IPS DF 6.9 (cell line): ENCODE data around the gene NSMF.

Experiments used
- DNase-seq: peaks from one replicate; pipeline ENCODE4 v3.0.0-alpha.2; 2013; ENCODE audit warnings: low read depth, low spot score
- H3K27ac ChIP-seq: one replicate; pipeline ENCODE4 v1.5.1; 2013; ENCODE audit warnings: low read length, control low read depth
- H3K27me3 ChIP-seq: 2 replicates; pipeline ENCODE4 v1.6.1; 2013; ENCODE audit warnings: mild to moderate bottlenecking, low read length; ENCODE audit not compliant: control insufficient read depth, insufficient read depth
- H3K36me3 ChIP-seq: 2 replicates; pipeline ENCODE4 v1.6.1; 2013; ENCODE audit warnings: low read length; ENCODE audit not compliant: control insufficient read depth, insufficient read depth
- H3K4me1 ChIP-seq: 2 replicates; pipeline ENCODE4 v1.6.1; 2013; ENCODE audit warnings: low read length; ENCODE audit not compliant: control insufficient read depth, insufficient read depth
- H3K4me3 ChIP-seq: 2 replicates; pipeline ENCODE4 v1.5.1; 2013; ENCODE audit warnings: mild to moderate bottlenecking, low read length
- H3K9me3 ChIP-seq: 2 replicates; pipeline ENCODE4 v1.6.1; 2013; ENCODE audit warnings: low read length, inconsistent platforms; ENCODE audit not compliant: control insufficient read depth, insufficient read depth
- WGBS: extraction: QIAGEN DNeasy Blood & Tissue Kit; methylation state at CpG from one replicate; pipeline ENCODE4 v1.1.7; 2013; ENCODE audit warnings: mixed read lengths, missing lambda C conversion rate; ENCODE audit not compliant: insufficient read length, insufficient coverage; 5-methylcytosine and 5-hydroxymethylcytosine counted together

The NSMF gene

GRCh38 chr9:137462396-137462985 lies 3.4 kb upstream of the NSMF start:
- WGBS: no CpG with 5 or more reads among the region's 25 CpGs
- DNase-seq: no peak
- Histone ChIP-seq H3K4me1 (peaks cover 6% of the 10 kb centered on the region; the same call in 1 of the 2 replicates), H3K27ac (no peak overlapping the region), H3K9me3 (no peaks in the 10 kb centered on the region), H3K36me3 (peaks cover 2% of the 10 kb centered on the region; the same call in 1 of the 2 replicates), H3K4me3 (no peak overlapping the region), H3K27me3 (no peaks in the 10 kb centered on the region)

DNA sequence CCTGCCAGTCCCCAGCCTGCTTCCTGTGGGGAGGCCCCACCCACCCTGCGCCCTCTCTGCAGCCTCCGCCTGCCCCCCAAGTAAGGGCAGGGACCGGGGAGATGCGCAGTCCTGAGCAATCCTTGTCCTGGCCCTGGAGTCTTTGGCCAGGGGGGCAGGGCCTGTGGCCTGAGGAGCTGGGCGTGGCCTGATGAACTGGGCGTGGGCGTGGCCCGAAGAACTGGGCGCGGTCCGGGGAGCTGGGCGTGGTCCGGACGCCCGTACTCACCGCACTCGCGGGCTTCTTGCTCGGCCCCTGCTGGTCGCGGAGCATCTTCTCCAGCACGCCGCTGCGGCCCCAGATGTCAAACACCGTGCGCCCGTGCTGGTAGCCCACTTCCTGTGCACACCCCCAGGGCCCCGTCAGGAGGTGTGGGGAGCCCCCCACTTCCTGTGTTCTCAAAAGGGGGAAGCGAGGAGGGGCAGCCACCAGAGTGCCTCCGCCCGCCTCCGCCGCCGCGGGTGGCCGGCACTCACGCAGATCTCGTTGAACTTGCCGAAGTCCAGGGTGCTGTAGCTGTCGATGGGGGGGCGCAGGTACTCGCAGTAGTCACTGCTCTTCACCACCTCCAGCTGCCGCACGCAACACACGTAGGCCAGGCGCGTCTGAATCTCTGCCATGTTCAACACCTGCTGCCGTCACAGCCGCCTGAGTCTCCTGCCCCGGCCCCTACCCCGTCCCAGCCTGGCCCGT lies 2.7 kb upstream of the NSMF start:
- Histone ChIP-seq H3K27me3 (no peaks in the 10 kb centered on the region), H3K4me1 (peaks cover 6% of the 10 kb centered on the region; the same call in 1 of the 2 replicates), H3K4me3 (no peak overlapping the region), H3K27ac (no peak overlapping the region), H3K9me3 (no peaks in the 10 kb centered on the region), H3K36me3 (peaks cover 6% of the 10 kb centered on the region; the same call in 1 of the 2 replicates)
- no CpG with 5 or more reads among the region's 52 CpGs for WGBS
- DNase-seq: no peak

GRCh38 chr9:137461316-137461662 lies 2.2 kb upstream of the NSMF start:
- Histone ChIP-seq H3K36me3 (peaks cover 6% of the 10 kb centered on the region; the same call in 1 of the 2 replicates), H3K4me3 (no peak overlapping the region), H3K27ac (no peak overlapping the region), H3K9me3 (no peaks in the 10 kb centered on the region), H3K4me1 (peaks cover 6% of the 10 kb centered on the region; the same call in 1 of the 2 replicates), H3K27me3 (no peaks in the 10 kb centered on the region)
- no peak for DNase-seq
- WGBS: no CpG with 5 or more reads among the region's 21 CpGs

DNA sequence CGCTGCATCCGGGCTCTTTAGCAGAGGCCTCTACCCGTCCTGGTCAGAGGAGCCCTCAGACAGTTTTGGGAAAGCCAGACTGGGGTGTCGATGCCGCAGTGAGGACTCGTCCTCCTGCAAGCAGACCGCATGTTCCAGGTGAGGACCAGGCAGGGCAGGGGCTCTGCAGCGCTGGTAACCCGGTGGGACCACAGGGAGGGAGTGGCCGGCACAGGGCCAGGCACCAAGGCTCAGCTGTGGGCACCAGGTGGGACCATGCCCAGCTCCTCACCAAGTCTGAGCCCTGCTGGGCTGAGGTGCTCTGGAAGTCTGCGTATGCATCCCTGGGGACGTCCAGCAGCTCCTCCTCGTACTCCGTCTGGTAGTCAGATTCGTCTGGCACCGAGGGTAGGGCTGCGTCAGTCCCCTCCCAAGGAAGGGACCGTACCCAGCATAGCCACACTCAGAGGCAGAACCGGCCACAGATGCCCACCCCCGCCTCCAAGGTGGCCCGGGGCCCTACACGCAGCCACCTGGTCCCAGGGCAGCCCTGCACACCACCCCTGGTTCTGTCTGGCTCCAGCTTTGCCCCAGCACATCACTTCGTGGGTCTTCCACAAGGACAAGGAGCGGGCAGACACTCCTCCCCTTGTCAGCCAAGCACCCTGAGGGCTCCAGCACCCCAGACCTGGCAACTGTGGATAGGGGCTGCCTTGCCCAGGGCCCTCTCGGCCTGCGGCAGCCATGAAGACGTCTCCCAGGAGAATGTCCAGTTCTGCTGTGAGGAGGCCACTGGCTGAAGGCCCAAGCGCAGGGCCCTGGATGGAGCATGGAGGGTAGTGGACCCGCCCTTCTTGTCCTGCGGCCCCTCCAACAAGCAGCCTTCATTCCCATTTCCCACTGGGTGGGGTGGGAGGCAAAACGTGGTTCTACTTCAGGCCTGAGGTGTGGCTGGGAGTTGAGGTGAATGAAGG lies 1.5 kb upstream of the NSMF start:
- no peak overlapping the region for H3K4me3 ChIP-seq
- H3K27me3 ChIP-seq: no peaks in the 10 kb centered on the region
- no peak overlapping the region for H3K27ac ChIP-seq
- DNase-seq: no peak
- H3K36me3 ChIP-seq: peaks cover 6% of the 10 kb centered on the region; the same call in 1 of the 2 replicates
- no peaks in the 10 kb centered on the region for H3K9me3 ChIP-seq
- peaks cover 6% of the 10 kb centered on the region; the same call in 1 of the 2 replicates for H3K4me1 ChIP-seq
- WGBS: no CpG with 5 or more reads among the region's 31 CpGs

DNA sequence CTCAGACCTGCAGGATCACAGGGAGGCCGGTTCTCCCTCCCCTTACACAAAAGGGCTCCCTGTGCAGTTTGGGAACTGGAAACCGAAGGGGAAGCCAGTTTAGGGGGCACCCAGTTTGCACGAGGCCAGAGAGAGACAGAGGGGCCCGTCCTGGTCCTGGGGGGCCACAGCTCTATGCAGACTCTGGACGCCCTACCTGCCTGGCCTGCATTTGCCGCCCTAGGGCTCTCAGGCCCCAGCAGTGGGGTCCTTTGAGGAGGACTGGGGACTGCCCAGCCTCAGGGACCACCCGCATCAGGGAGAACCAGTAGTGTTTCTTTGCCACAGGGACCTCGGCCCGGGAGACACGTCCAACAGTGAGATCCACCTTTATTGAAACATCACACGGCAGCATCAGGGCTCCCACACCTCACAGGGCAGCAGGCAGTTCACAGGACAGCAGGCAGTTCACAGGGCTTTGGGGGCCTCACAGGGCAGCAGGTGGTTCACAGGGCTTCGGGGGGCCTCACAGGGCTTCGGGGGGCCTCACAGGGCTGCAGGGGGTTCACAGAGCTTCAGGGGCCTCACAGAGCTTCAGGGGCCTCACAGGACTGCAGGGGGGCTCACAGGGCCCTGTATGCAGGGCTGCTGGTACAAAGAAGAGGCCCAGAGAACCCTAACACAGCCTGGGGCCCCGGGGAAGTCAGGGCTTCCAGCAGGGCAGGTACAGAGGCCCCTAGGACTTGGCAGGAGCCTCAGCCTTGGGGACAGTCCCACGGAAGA lies 648 bp upstream of the NSMF start:
- no CpG with 5 or more reads among the region's 15 CpGs for WGBS

GRCh38 chr9:137458194-137459151 lies 661 bp downstream of the NSMF start:
- H3K27me3 ChIP-seq: no peaks in the 10 kb centered on the region
- peak overlapping the region; percentile 46; the same call in 1 of the 2 replicates for H3K4me3 ChIP-seq
- peaks cover 7% of the 10 kb centered on the region; the same call in 1 of the 2 replicates for H3K36me3 ChIP-seq
- WGBS: no CpG with 5 or more reads among the region's 88 CpGs
- H3K27ac ChIP-seq: no peak overlapping the region
- peaks cover 13% of the 10 kb centered on the region for H3K4me1 ChIP-seq
- no peaks in the 10 kb centered on the region for H3K9me3 ChIP-seq
- DNase-seq: no peak

More for the DNA sequence above, 648 bp upstream of the NSMF start:
- Histone ChIP-seq H3K27me3 (no peaks in the 10 kb centered on the region), H3K36me3 (peaks cover 7% of the 10 kb centered on the region; the same call in 1 of the 2 replicates), H3K4me3 (no peak overlapping the region), H3K27ac (no peak overlapping the region), H3K9me3 (no peaks in the 10 kb centered on the region), H3K4me1 (peaks cover 9% of the 10 kb centered on the region)
- DNase-seq: no peak

- no peak overlapping the region for H3K27ac ChIP-seq
- no peaks in the 10 kb centered on the region for H3K27me3 ChIP-seq
- DNase-seq: no peak
- H3K36me3 ChIP-seq: peaks cover 7% of the 10 kb centered on the region; the same call in 1 of the 2 replicates
- no peak overlapping the region for H3K4me3 ChIP-seq
- H3K9me3 ChIP-seq: no peaks in the 10 kb centered on the region
- no CpG with 5 or more reads among the region's 44 CpGs for WGBS
- H3K4me1 ChIP-seq: peaks cover 15% of the 10 kb centered on the region
Measured at GRCh38 chr9:137457406-137458193, 1.5 kb downstream of the NSMF start.

DNA sequence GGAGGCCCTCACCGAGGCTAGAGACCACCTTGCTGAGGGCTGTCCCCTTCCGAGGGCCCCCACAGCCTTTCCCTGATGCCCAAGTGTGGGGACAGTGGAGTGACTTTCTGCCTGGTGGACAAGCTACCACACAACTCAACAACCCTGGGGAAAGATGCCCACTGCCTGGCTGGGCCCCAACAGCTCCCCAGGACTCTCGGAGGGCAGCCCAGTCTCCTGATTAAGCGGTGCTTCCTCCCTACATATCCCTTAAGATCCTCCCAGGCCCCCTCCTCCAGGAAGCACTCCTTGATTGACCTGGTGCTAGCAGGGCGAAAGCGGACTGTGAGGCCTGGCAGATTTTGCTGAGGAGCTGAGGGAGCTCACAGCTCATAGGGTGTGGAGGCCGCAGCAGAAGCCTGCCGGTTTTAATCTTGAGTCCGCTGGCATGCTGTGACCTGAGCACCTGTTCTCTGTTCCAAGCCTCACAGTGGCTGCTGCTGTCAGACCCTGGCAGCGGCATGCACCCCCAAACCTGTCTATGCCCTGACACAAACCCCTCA lies 2.2 kb downstream of the NSMF start:
- Histone ChIP-seq H3K4me1 (peaks cover 15% of the 10 kb centered on the region), H3K9me3 (no peaks in the 10 kb centered on the region)
- no CpG with 5 or more reads among the region's 10 CpGs for WGBS

More for the DNA sequence above, 2.2 kb downstream of the NSMF start:
- H3K36me3 ChIP-seq: peaks cover 10% of the 10 kb centered on the region; the same call in 1 of the 2 replicates
- no peaks in the 10 kb centered on the region for H3K27me3 ChIP-seq
- DNase-seq: no peak
- no peak overlapping the region for H3K27ac ChIP-seq
- H3K4me3 ChIP-seq: no peak overlapping the region
